Common myeloid progenitor, CD34-positive (primary cell): ENCODE measurements around the gene BRF1.

Experiments
- CTCF ChIA-PET: fragments of 350-600 bp; sonication (Branson Sonifier 250); formaldehyde crosslinking; loops from one replicate; lab custom pipeline; 2021; ENCODE audit warnings: antibody characterized with exemption; lab: Charles Lee
- POLR2A ChIA-PET: fragments of 350-600 bp; sonication (Branson Sonifier 250); formaldehyde crosslinking; loops from one replicate; lab custom pipeline; 2021; ENCODE audit warnings: antibody characterized with exemption; lab: Charles Lee
- DNase-seq, 3 donors: peaks; one replicate each; pipeline versions ENCODE4 v3.0.0 to v3.0.0-alpha.2; 2013
- H3K27ac ChIP-seq, 2 experiments: 1 replicate in 1 of 2; 2 replicates in 1 of 2; pipeline ENCODE4 v1.7.0; 2013; ENCODE audit warnings: inconsistent platforms in 2 of 2, low read length in 2 of 2, mild to moderate bottlenecking in 2 of 2, low read depth in 1 of 2, moderate library complexity in 1 of 2; ENCODE audit not compliant: severe bottlenecking in 2 of 2, insufficient read depth in 1 of 2, poor library complexity in 1 of 2
- H3K27me3 ChIP-seq, 5 experiments: replicated peaks in 2 of 5; 1 replicate in 3 of 5; 2 replicates in 2 of 5; pipeline versions ENCODE4 v1.6.1 to v1.7.0; 2013; ENCODE audit warnings: low read length in 4 of 5, mild to moderate bottlenecking in 2 of 5, moderate library complexity in 2 of 5, inconsistent platforms in 1 of 5; ENCODE audit not compliant: insufficient read depth in 5 of 5, control insufficient read depth in 4 of 5
- H3K36me3 ChIP-seq, 4 experiments: 1 replicate in 2 of 4; 2 replicates in 2 of 4; pipeline versions ENCODE4 v1.6.1 to v1.7.0; 2013; ENCODE audit warnings: low read length in 3 of 4, control low read depth in 1 of 4, mild to moderate bottlenecking in 1 of 4; ENCODE audit not compliant: control insufficient read depth in 4 of 4, insufficient read depth in 4 of 4
- H3K4me1 ChIP-seq, 4 experiments: 1 replicate in 3 of 4; 2 replicates in 1 of 4; pipeline versions ENCODE4 v1.6.1 to v1.7.1; 2013; ENCODE audit warnings: low read length in 3 of 4, mild to moderate bottlenecking in 3 of 4, control low read depth in 1 of 4, inconsistent platforms in 1 of 4, moderate library complexity in 1 of 4; ENCODE audit not compliant: control insufficient read depth in 4 of 4, insufficient read depth in 4 of 4; ENCODE audit errors: control extremely low read depth in 1 of 4
- H3K4me3 ChIP-seq, 7 experiments: 1 replicate in 4 of 7; 2 replicates in 3 of 7; pipeline versions ENCODE4 v1.5.1 to v1.7.0; 2013; ENCODE audit warnings: mild to moderate bottlenecking in 7 of 7, low read length in 6 of 7, moderate library complexity in 6 of 7, inconsistent platforms in 2 of 7, low read depth in 2 of 7, control low read depth in 1 of 7; ENCODE audit not compliant: insufficient read depth in 4 of 7, control insufficient read depth in 1 of 7; ENCODE audit errors: extremely low read depth in 1 of 7
- H3K9me3 ChIP-seq, 5 experiments: 1 replicate in 4 of 5; 2 replicates in 1 of 5; pipeline versions ENCODE4 v1.6.1 to v1.7.1; 2013; ENCODE audit warnings: low read length in 4 of 5, mild to moderate bottlenecking in 2 of 5, inconsistent platforms in 1 of 5, low read depth in 1 of 5, moderate library complexity in 1 of 5; ENCODE audit not compliant: control insufficient read depth in 4 of 5, insufficient read depth in 2 of 5; ENCODE audit errors: control extremely low read depth in 1 of 5
- WGBS: methylation state at CpG from one replicate; pipeline ENCODE4 v1.1.5; 2013; ENCODE audit not compliant: insufficient coverage; 5-methylcytosine and 5-hydroxymethylcytosine counted together

The BRF1 gene

DNA sequence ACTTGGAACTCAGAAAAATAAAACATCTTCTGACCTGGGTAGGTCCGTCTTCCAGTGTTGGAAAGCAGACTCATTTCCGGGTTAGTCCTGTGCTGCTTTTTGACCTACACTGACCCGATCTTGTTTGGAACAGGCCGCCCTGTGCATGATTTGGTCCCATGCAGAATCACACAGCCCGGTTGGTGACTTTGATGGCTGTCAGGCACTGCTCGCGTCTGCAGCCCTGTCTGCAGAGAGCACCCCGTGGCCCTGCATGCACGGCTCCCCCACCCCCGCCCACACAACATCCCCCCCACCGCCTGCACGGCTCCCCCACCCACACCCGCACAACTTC lies 45.4 kb upstream of the BRF1 start:
- no peak for DNase-seq
- Histone ChIP-seq H3K36me3 (peaks cover 0 to 9% (median 1%) of the 10 kb centered on the region in 4 experiments), H3K27ac (no peak overlapping the region), H3K27me3 (no peaks in the 10 kb centered on the region), H3K9me3 (peaks cover 0 to 5% (median 0%) of the 10 kb centered on the region in 5 experiments), H3K4me3 (no peak overlapping the region), H3K4me1 (peaks cover 0 to 10% (median 7%) of the 10 kb centered on the region in 4 experiments)
- WGBS, result 100% methylated on average over 5 of the region's 13 CpGs
- ChIA-PET POLR2A (no interaction called here), CTCF (interaction anchor here (1.0 to 1.4 kb wide), 3 partner anchors 12 to 259 kb away, joined by 3 to 6 read pairs (median 5); no protein-coding TSS in a partner anchor)

- no peaks in the 10 kb centered on the region for H3K36me3 ChIP-seq
- ChIA-PET POLR2A (interaction anchor here (0.6 kb wide), 1 partner anchor 50 kb away, joined by 3 read pairs; no protein-coding TSS in a partner anchor), CTCF (interaction anchor here (0.6 to 2.7 kb wide), 11 partner anchors 9 to 1621 kb away, joined by 3 to 13 read pairs (median 4); no protein-coding TSS in a partner anchor)
- no peak for DNase-seq
- no peaks in the 10 kb centered on the region for H3K27me3 ChIP-seq
- no peak overlapping the region for H3K27ac ChIP-seq
- peaks cover 0 to 24% (median 21%) of the 10 kb centered on the region in 4 experiments for H3K4me1 ChIP-seq
- H3K4me3 ChIP-seq, result no peak overlapping the region
- peaks cover 0 to 5% (median 0%) of the 10 kb centered on the region in 5 experiments for H3K9me3 ChIP-seq
- 100% methylated on average over 4 of the region's 7 CpGs for WGBS
Measured at GRCh38 chr14:105343194-105343593, 42.4 kb upstream of the BRF1 start.

DNA sequence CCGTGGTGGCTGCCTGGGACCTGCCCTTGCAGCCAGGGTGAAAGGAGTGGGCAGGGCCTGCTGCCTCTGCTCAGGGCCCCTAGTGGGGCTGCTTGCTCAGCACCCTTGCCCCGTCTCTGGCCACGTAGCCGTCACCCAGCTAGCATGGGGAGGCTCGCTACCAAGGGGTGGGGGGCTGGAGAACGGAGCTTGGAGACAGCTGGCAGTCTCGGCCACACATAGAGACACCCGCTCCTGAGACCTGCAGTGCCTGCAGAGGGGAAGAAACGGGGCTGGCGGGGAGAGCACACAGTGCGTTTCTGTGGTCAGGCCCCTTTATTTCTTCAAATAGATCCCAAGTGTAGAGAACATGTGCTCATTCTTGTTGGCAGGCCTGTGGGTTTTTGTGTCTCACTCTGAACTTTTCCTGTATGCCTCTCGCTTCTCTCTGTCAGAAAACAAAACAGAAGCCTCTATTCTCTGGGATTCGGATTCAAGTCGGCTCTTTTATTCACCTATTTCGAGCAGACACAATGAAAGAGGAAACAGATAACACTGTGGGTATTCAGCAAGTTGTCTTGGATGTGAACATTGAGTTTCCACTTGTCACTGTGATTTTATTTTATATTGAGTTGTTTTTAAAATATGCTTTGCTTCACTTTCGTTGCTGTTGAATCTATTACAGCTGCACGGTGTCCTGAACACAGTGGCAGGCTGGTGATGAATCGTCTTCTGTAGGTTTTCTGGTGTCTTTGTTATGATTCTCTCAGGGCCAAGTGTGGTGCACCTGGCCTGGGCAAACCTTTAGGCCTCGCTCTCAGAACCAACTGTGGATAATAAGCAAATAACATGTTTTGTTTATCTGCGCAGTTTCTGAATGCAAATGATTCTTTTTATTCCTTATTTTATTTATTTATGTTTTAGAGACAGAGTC lies 40.3 kb upstream of the BRF1 start:
- CTCF ChIA-PET, result interaction anchor here (0.9 to 2.7 kb wide), 4 partner anchors 11 to 140 kb away, joined by 3 to 11 read pairs (median 6); no protein-coding TSS in a partner anchor
- peak overlapping the region in 1 of 2 experiments; percentile 23 for H3K27ac ChIP-seq
- H3K4me3 ChIP-seq, result peak overlapping the region in 2 of 7 experiments; percentile 3 to 6
- DNase-seq, result peak in 2 of 3 donors; percentile 40 to 55
- peaks cover 0 to 5% (median 0%) of the 10 kb centered on the region in 5 experiments for H3K9me3 ChIP-seq
- WGBS, result 28% methylated on average over 16 of the region's 20 CpGs
- H3K27me3 ChIP-seq, result no peaks in the 10 kb centered on the region
- no peaks in the 10 kb centered on the region for H3K36me3 ChIP-seq
- POLR2A ChIA-PET, result interaction anchor here (1.2 kb wide), 1 partner anchor 12 kb away, joined by 3 read pairs; no protein-coding TSS in a partner anchor
- peaks cover 0 to 34% (median 32%) of the 10 kb centered on the region in 4 experiments for H3K4me1 ChIP-seq

DNA sequence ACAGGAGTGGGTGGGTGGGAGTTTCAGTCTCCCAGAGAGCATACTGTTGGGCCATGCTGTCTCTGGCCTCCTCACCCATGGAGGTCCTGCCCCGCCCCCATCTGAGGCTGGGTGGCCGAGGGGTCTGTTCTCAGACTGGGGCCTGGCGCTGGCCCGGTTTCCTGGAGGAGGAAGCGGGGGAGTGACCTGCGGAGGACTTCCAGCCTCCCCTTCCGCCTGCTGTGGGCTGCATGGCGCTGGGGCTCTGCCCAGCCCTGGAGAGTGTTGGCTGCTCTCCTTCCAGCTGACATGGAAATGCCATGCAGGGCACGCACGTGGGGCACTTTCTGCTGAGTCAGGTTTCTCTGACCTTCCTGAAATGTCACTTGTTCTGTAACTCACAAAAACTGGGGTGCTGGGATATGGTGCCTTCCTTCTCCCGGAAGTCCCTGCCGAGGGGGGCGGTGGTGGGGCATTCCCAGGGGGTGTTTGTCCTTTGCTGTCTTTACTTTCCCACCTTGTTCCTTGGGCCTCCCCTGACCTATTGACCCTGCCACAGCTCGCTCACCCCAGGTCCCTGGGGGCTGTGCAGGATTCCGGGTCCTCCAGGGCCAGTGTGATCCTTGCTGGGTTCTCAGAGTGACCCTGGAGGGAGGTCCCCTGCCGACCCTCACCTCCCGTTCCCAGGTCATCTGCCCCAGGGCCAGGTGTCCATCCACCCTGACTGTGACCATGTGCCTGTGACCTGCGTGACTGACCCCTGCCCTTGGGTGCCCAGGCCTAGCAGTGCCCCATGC lies 37.4 kb upstream of the BRF1 start:
- ChIA-PET CTCF (interaction anchor here (0.8 to 2.0 kb wide), 3 partner anchors 14 to 42 kb away, joined by 3 to 7 read pairs (median 3); no protein-coding TSS in a partner anchor), POLR2A (no interaction called here)
- DNase-seq, result peak in 2 of 3 donors; percentile 51 to 58
- Histone ChIP-seq H3K27ac (no peak overlapping the region), H3K27me3 (no peaks in the 10 kb centered on the region), H3K9me3 (no peaks in the 10 kb centered on the region), H3K4me1 (peaks cover 0 to 38% (median 33%) of the 10 kb centered on the region in 4 experiments), H3K36me3 (no peaks in the 10 kb centered on the region), H3K4me3 (no peak overlapping the region)
- WGBS, result 49% methylated on average over 11 of the region's 18 CpGs

DNA sequence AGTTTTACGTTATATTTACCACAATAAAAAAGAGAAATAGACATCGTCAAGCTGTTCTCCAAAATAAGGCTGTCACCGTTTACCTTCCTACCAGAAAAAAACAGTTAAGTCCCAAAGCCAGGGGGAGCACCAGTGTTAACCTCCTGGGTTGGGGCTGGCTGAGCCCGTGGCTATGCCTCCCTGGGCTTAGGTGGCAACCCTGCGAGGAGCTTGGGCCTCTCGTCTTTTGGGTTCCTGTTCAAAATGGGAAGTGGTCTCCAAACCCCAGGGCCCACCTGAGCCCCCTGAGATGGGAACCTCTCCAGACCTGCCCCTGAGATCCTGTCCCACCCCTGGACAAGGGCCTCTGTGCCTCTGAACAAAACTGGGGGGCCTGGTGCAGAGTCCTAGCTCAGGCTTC lies 36.6 kb upstream of the BRF1 start:
- no peaks in the 10 kb centered on the region for H3K9me3 ChIP-seq
- WGBS, result 81% methylated on average over 4 of the region's 6 CpGs
- H3K36me3 ChIP-seq, result no peaks in the 10 kb centered on the region
- CTCF ChIA-PET, result interaction anchor here (0.8 to 1.0 kb wide), 2 partner anchors 19 to 41 kb away, joined by 3 read pairs; no protein-coding TSS in a partner anchor
- peaks cover 0 to 45% (median 36%) of the 10 kb centered on the region in 4 experiments for H3K4me1 ChIP-seq
- POLR2A ChIA-PET, result no interaction called here
- DNase-seq, result no peak
- no peak overlapping the region for H3K4me3 ChIP-seq
- H3K27ac ChIP-seq, result no peak overlapping the region
- no peaks in the 10 kb centered on the region for H3K27me3 ChIP-seq

- Histone ChIP-seq H3K4me1 (peaks cover 0 to 49% (median 41%) of the 10 kb centered on the region in 4 experiments), H3K36me3 (no peaks in the 10 kb centered on the region), H3K4me3 (no peak overlapping the region), H3K9me3 (no peaks in the 10 kb centered on the region), H3K27ac (no peak overlapping the region), H3K27me3 (no peaks in the 10 kb centered on the region)
- ChIA-PET POLR2A (no interaction called here), CTCF (interaction anchor here (1.0 to 2.5 kb wide), 2 partner anchors 12 to 24 kb away, joined by 3 to 10 read pairs; no protein-coding TSS in a partner anchor)
- 99% methylated on average over 23 of the region's 26 CpGs for WGBS
- DNase-seq, result no peak
Measured at GRCh38 chr14:105336477-105337287, 35.9 kb upstream of the BRF1 start.
